ENCODE results near the gene SLC22A1. TPM values are rescaled to one million over a fixed set of nuclear protein-coding genes. Genes with fewer than 3 reads are reported as not detected.

SLC22A1 gene
- total and polyA plus RNA-seq, 2 experiments from 2014 or later: 6.7 to 12.9 TPM

DNA sequence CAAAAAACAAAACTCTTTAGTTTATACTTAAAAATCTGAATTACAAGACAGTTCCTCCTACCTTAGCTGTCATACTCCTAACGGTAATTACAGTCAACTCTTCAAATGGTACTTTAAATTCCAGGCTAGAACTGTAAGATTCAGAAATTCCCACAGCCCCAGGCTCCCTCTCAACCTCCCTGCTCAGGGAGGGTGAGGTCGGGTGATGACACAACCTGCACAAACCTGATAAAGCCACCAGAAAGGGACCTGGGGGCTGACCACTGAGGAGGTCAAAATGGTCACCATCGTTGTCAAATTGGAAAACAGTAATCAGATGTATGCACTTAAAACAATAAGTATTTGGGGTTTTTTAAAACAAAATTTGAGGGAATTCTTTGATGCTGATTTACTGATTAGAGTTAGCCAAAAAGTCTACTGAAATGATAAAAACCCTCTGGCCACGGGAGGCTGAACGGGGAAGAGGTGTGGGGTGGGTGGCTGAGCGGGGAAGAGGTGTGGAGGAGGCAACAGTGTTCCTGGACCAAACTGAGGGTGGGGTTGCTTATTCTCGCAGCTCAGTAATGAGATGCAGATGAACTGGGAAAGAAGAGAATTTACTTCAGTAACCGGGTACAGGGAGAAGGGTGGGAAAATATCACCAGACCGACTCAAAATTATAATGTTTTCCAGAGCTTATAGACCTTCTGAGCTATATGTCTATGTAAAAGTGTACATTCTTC lies 52.4 kb downstream of the SLC22A1 start:
- Histone ChIP-seq H3K9me2 (replicated peaks; ENCODE audit: insufficient read depth) (no peaks in the 10 kb centered on the region), H3K4me2 (no peak overlapping the region), H3K36me3 (replicated peaks; ENCODE audit: insufficient read depth, low read depth) (no peaks in the 10 kb centered on the region), H3K27ac (no peak overlapping the region), H2AFZ (no peak overlapping the region), H3K27me3 (no peaks in the 10 kb centered on the region), H3K4me3 (no peak overlapping the region), H4K20me1 (ENCODE audit: insufficient read depth, poor library complexity, severe bottlenecking) (no peaks in the 10 kb centered on the region), H3K79me2 (no peaks in the 10 kb centered on the region), H3K4me1 (ENCODE audit: insufficient read depth) (no peaks in the 10 kb centered on the region), H3K9me3 (ENCODE audit: low read depth) (no peaks in the 10 kb centered on the region)
- no peak for DNase-seq (ENCODE audit: low spot score)
- TF ChIP-seq EZH2 (IDR thresholded peaks at IDR 0.05; ENCODE audit: borderline replicate concordance) (no peak), EZH2phosphoT487 (IDR thresholded peaks at IDR 0.05; ENCODE audit: low read depth, severe bottlenecking, unreplicated experiment) (no peak), CTCF (IDR thresholded peaks at IDR 0.05; ENCODE audit: poor library complexity) (no peak)
- WGBS (ENCODE audit: low lambda C conversion rate, missing lambda C conversion rate): 28% methylated on average over 9 of the region's 9 CpGs

GRCh38 chr6:160174681-160175080 lies 53.1 kb downstream of the SLC22A1 start:
- Histone ChIP-seq H4K20me1 (ENCODE audit: insufficient read depth, poor library complexity, severe bottlenecking) (no peaks in the 10 kb centered on the region), H3K4me3 (no peak overlapping the region), H2AFZ (no peak overlapping the region), H3K4me1 (ENCODE audit: insufficient read depth) (no peaks in the 10 kb centered on the region), H3K4me2 (no peak overlapping the region), H3K27me3 (no peaks in the 10 kb centered on the region), H3K9me3 (ENCODE audit: low read depth) (no peaks in the 10 kb centered on the region), H3K36me3 (replicated peaks; ENCODE audit: insufficient read depth, low read depth) (no peaks in the 10 kb centered on the region), H3K27ac (no peak overlapping the region), H3K79me2 (no peaks in the 10 kb centered on the region), H3K9me2 (replicated peaks; ENCODE audit: insufficient read depth) (no peaks in the 10 kb centered on the region)
- WGBS (ENCODE audit: low lambda C conversion rate, missing lambda C conversion rate): 11% methylated on average over 2 of the region's 2 CpGs
- TF ChIP-seq EZH2 (IDR thresholded peaks at IDR 0.05; ENCODE audit: borderline replicate concordance): no peak
- no peak for TF ChIP-seq CTCF (IDR thresholded peaks at IDR 0.05; ENCODE audit: poor library complexity)
- no peak for TF ChIP-seq EZH2phosphoT487 (IDR thresholded peaks at IDR 0.05; ENCODE audit: low read depth, severe bottlenecking, unreplicated experiment)
- no peak for DNase-seq (ENCODE audit: low spot score)

DNA sequence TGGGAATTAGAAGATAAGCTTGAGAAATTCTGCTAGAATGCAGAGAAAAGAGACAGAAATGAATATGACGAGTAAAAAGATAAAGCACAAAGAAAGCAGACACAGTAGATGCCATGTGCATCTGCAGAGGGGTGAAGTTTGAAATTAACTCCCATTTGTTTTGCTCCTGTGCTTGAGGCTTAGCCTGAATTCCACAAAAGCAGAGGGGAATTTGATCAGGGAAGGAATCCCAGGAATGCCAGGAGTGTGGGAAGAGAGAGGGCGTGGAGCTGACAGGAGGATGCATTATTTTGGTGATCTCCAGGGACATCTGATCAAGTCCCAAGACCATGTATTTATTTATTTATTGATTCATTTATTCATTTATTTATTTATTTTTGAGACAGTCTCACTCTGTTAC lies 55.6 kb downstream of the SLC22A1 start:
- Histone ChIP-seq H3K4me1 (ENCODE audit: insufficient read depth) (no peaks in the 10 kb centered on the region), H3K4me2 (no peak overlapping the region), H3K9me2 (replicated peaks; ENCODE audit: insufficient read depth) (no peaks in the 10 kb centered on the region), H3K9me3 (ENCODE audit: low read depth) (no peaks in the 10 kb centered on the region), H2AFZ (no peak overlapping the region), H3K36me3 (replicated peaks; ENCODE audit: insufficient read depth, low read depth) (no peaks in the 10 kb centered on the region), H3K79me2 (no peaks in the 10 kb centered on the region), H3K27me3 (no peaks in the 10 kb centered on the region), H4K20me1 (ENCODE audit: insufficient read depth, poor library complexity, severe bottlenecking) (no peaks in the 10 kb centered on the region), H3K27ac (no peak overlapping the region), H3K4me3 (no peak overlapping the region)
- 42% methylated on average over 2 of the region's 2 CpGs for whole genome bisulfite sequencing (ENCODE audit: low lambda C conversion rate, missing lambda C conversion rate)
- no peak for DNase-seq (ENCODE audit: low spot score)
- no peak for TF ChIP-seq CTCF (IDR thresholded peaks at IDR 0.05; ENCODE audit: poor library complexity)
- no peak for TF ChIP-seq EZH2phosphoT487 (IDR thresholded peaks at IDR 0.05; ENCODE audit: low read depth, severe bottlenecking, unreplicated experiment)
- TF ChIP-seq EZH2 (IDR thresholded peaks at IDR 0.05; ENCODE audit: borderline replicate concordance): no peak
